ENCODE measurements around the gene MPRIP.

Gene MPRIP

DNA sequence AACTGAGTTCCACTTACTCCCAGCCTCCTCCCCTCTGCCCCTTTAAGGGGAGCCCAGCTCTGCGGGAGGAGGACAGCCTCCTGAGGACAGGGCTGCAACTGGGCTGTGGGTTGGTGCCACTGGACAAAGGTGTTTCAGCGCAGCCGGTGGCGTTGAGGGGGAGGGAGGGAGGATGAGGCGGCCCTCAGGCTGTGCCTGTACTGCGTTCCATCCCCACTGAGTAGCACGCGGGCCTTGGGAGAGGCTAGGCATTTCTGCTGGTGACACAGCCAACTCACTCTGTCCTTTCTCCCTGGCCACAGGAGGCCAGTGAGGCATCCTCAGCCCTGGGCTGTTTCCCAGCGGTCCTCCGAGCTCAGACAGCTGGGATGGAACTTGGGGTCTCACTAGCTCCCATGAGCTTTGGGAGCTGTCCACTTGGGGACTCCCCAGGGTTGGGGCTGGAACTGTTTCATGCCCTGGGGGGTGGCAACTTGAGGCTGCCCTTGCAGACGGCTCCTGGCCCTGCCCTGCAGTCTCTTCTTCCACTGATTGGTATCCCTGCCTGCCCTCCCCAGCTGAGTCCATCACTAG is 70.5 kb downstream of the MPRIP start:
- no peaks in the 10 kb centered on the region for H3K4me1 ChIP-seq (ENCODE audit: control insufficient read depth in 1 of 2, insufficient read depth in 1 of 2, low read depth in 1 of 2, low read length in 1 of 2)
- no peaks in the 10 kb centered on the region for H3K9me3 ChIP-seq
- H3K36me3 ChIP-seq, result no peaks in the 10 kb centered on the region
- no peak for TF ChIP-seq CTCF (IDR thresholded peaks at IDR 0.05)
- no peaks in the 10 kb centered on the region for H3K27me3 ChIP-seq
- H3K27ac ChIP-seq, result no peak overlapping the region
- H3K4me3 ChIP-seq (ENCODE audit: low read depth in 1 of 2, low read length in 1 of 2), result no peak overlapping the region

DNA sequence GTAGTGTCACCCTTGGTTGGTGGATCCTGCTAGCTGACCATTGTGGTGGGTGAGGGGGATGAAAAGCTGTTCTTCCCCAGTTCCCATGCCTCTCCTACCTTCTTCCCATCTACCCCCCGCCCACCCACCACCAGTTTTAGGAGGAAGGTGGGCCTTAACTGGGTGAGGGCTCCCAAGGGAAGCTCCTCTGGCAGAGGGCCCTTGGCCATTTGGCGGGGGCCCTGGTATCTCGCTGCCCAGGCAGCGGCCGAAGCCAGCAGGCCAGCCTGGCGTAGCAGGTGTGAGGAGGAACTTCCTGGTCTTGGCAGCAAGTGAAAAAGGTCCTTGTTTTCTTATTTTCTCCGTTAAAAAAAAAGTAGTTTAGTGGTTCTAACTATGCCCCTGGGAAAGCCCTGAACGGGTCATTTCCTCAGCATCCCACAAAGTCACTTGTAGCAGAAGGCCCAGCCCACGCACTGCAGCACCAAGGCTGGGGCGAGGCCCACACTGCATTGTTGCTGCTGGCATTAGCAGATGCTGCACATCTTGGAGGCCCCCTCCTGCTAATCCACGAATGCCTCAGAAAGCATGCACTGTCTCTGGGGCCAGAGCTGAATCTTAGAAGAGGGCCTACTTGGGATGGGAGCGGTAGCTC is 72.5 kb downstream of the MPRIP start:
- no peak overlapping the region for H3K4me3 ChIP-seq (ENCODE audit: low read depth in 1 of 2, low read length in 1 of 2)
- H3K27ac ChIP-seq, result no peak overlapping the region
- no peaks in the 10 kb centered on the region for H3K27me3 ChIP-seq
- no peak for TF ChIP-seq CTCF (IDR thresholded peaks at IDR 0.05)
- H3K36me3 ChIP-seq, result no peaks in the 10 kb centered on the region
- no peaks in the 10 kb centered on the region for H3K4me1 ChIP-seq (ENCODE audit: control insufficient read depth in 1 of 2, insufficient read depth in 1 of 2, low read depth in 1 of 2, low read length in 1 of 2)
- no peaks in the 10 kb centered on the region for H3K9me3 ChIP-seq

DNA sequence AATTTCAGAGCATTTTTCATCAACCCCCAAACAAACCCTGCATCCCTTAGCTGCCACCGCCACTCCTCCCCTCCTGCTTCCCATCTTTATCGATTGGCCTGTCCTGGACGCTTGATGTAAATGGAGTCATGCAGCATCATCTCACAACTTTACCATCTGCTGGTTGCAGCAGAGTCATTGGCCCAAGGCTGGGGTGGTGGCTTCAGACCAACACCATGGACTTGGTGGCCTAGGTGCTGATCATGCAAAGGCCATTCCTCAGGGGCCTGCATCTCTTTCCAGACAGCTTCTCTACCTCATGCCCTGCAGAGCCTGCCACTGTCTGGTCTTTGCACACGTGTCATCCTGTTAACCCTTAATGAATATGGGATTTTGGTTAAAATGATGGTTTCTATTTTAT is 73.4 kb downstream of the MPRIP start:
- Histone ChIP-seq H3K9me3 (no peaks in the 10 kb centered on the region), H3K27me3 (no peaks in the 10 kb centered on the region), H3K36me3 (no peaks in the 10 kb centered on the region), H3K4me3 (ENCODE audit: low read depth in 1 of 2, low read length in 1 of 2) (no peak overlapping the region), H3K27ac (no peak overlapping the region), H3K4me1 (ENCODE audit: control insufficient read depth in 1 of 2, insufficient read depth in 1 of 2, low read depth in 1 of 2, low read length in 1 of 2) (no peaks in the 10 kb centered on the region)
- no peak for TF ChIP-seq CTCF (IDR thresholded peaks at IDR 0.05)

GRCh38 chr17:17116406-17116805 is 74.1 kb downstream of the MPRIP start:
- H3K27me3 ChIP-seq, result no peaks in the 10 kb centered on the region
- H3K4me3 ChIP-seq (ENCODE audit: low read depth in 1 of 2, low read length in 1 of 2), result no peak overlapping the region
- H3K36me3 ChIP-seq, result no peaks in the 10 kb centered on the region
- TF ChIP-seq CTCF (IDR thresholded peaks at IDR 0.05), result no peak
- no peaks in the 10 kb centered on the region for H3K9me3 ChIP-seq
- no peak overlapping the region for H3K27ac ChIP-seq
- no peaks in the 10 kb centered on the region for H3K4me1 ChIP-seq (ENCODE audit: control insufficient read depth in 1 of 2, insufficient read depth in 1 of 2, low read depth in 1 of 2, low read length in 1 of 2)

- Histone ChIP-seq H3K4me3 (ENCODE audit: low read depth in 1 of 2, low read length in 1 of 2) (no peak overlapping the region), H3K4me1 (ENCODE audit: control insufficient read depth in 1 of 2, insufficient read depth in 1 of 2, low read depth in 1 of 2, low read length in 1 of 2) (no peaks in the 10 kb centered on the region)
These were observed 75.7 kb downstream of the MPRIP start for GRCh38 chr17:17117923-17118322.

More at GRCh38 chr17:17117923-17118322, 75.7 kb downstream of the MPRIP start:
- no peaks in the 10 kb centered on the region for H3K9me3 ChIP-seq
- no peaks in the 10 kb centered on the region for H3K36me3 ChIP-seq
- TF ChIP-seq CTCF (IDR thresholded peaks at IDR 0.05), result no peak
- no peak overlapping the region for H3K27ac ChIP-seq
- H3K27me3 ChIP-seq, result no peaks in the 10 kb centered on the region

All from neutrophil (primary cell).